ENCODE data around the gene RASAL2. TPM values are rescaled to one million over a fixed set of nuclear protein-coding genes. Genes with fewer than 3 reads are reported as not detected.
"Not testable (repeated sequence)": the region's sequence is repeated elsewhere in the genome, so short reads cannot be mapped to it uniquely, and the experiment has no call there.

The RASAL2 gene
- total RNA-seq, 1 donor from 2014 or later: 26.7 TPM

- DNase-seq (ENCODE audit: low spot score): no peak
These were observed 139.0 kb downstream of the RASAL2 start for GRCh38 chr1:178232949-178233348.

- DNase-seq (ENCODE audit: low spot score): no peak
These were observed 143.2 kb downstream of the RASAL2 start for GRCh38 chr1:178237121-178237520.

- no peak for DNase-seq (ENCODE audit: low spot score)
These were observed 145.0 kb downstream of the RASAL2 start for GRCh38 chr1:178238722-178239510.

- no peak for DNase-seq (ENCODE audit: low spot score)
These were observed 147.2 kb downstream of the RASAL2 start for GRCh38 chr1:178241057-178241456.

- no peak for DNase-seq (ENCODE audit: low spot score)
These were observed 147.9 kb downstream of the RASAL2 start for GRCh38 chr1:178241837-178242236.

GRCh38 chr1:178243119-178243518 is 149.2 kb downstream of the RASAL2 start:
- DNase-seq (ENCODE audit: low spot score): no peak

GRCh38 chr1:178243890-178244289 is 150.0 kb downstream of the RASAL2 start:
- no peak for DNase-seq (ENCODE audit: low spot score)

- DNase-seq (ENCODE audit: low spot score): not testable (repeated sequence)
These were observed 154.4 kb downstream of the RASAL2 start for GRCh38 chr1:178248284-178248683.

- not testable (repeated sequence) for DNase-seq (ENCODE audit: low spot score)
These were observed 159.7 kb downstream of the RASAL2 start for GRCh38 chr1:178253581-178253980.

GRCh38 chr1:178254433-178254832 is 160.5 kb downstream of the RASAL2 start:
- no peak for DNase-seq (ENCODE audit: low spot score)

- no peak for DNase-seq (ENCODE audit: low spot score)
These were observed 164.6 kb downstream of the RASAL2 start for GRCh38 chr1:178258536-178258935.

- DNase-seq (ENCODE audit: low spot score): no peak
These were observed 168.2 kb downstream of the RASAL2 start for GRCh38 chr1:178262120-178262500.

GRCh38 chr1:178263341-178263740 is 169.4 kb downstream of the RASAL2 start:
- DNase-seq (ENCODE audit: low spot score): no peak

- no peak for DNase-seq (ENCODE audit: low spot score)
These were observed 172.2 kb downstream of the RASAL2 start for GRCh38 chr1:178266113-178266512.

- DNase-seq (ENCODE audit: low spot score): no peak
These were observed 172.7 kb downstream of the RASAL2 start for GRCh38 chr1:178266619-178267066.

- no peak for DNase-seq (ENCODE audit: low spot score)
These were observed 173.8 kb downstream of the RASAL2 start for GRCh38 chr1:178267646-178268094.

GRCh38 chr1:178271471-178271870 is 177.6 kb downstream of the RASAL2 start:
- DNase-seq (ENCODE audit: low spot score): no peak

- no peak for DNase-seq (ENCODE audit: low spot score)
These were observed 180.0 kb downstream of the RASAL2 start for GRCh38 chr1:178273707-178274410.

- DNase-seq (ENCODE audit: low spot score): no peak
These were observed 181.1 kb downstream of the RASAL2 start for GRCh38 chr1:178275049-178275448.

- DNase-seq (ENCODE audit: low spot score): no peak
These were observed 181.6 kb downstream of the RASAL2 start for GRCh38 chr1:178275553-178275952.

- no peak for DNase-seq (ENCODE audit: low spot score)
These were observed 184.1 kb downstream of the RASAL2 start for GRCh38 chr1:178277793-178278530.
